HepG2 (cell line): ENCODE measurements around the gene TRABD. TPM values are rescaled to one million over a fixed set of nuclear protein-coding genes. Genes with fewer than 3 reads are reported as not detected.

ENCODE experiments used
- ATAC-seq: fragments of 200-7000 bp; cut with Tn5 transposase; 3 replicates; pipeline ENCODE4 v1.9.1; 2020; ENCODE audit warnings: mild to moderate bottlenecking, moderate library complexity
- BruUV-seq: library from RNA; stranded (reverse); fragments of 400-500 nt; replicated peaks from 2 replicates; lab custom pipeline; 2021; lab: Mats Ljungman, UMichigan
- CTCF ChIA-PET: fragments of 300-600 bp; formaldehyde crosslinking; extraction: SDS; loops from one replicate; lab custom pipeline; 2021; ENCODE audit warnings: low total read pairs, inconsistent platforms, low intra/inter-chr PET ratio; lab: Yijun Ruan, JAX
- POLR2A ChIA-PET: fragments of 350-600 bp; sonication (Branson Sonifier 250); formaldehyde crosslinking; loops from one replicate; lab custom pipeline; 2020; ENCODE audit warnings: antibody characterized with exemption, inconsistent platforms; lab: Yijun Ruan, JAX
- DNase-seq: peaks from one replicate; pipeline ENCODE4 v3.0.0-alpha.2; 2015; ENCODE audit warnings: low spot score
- FAIRE-seq: peaks from 3 replicates; lab custom pipeline; 2011; peaks lifted over from hg19 to GRCh38; lab: Jason Lieb, UNC
- H2AFZ ChIP-seq: one replicate; pipeline ENCODE4 v1.6.1; 2011; ENCODE audit warnings: low read length, inconsistent platforms
- H3K27ac ChIP-seq: fragments of 300-600 bp; 3 replicates; pipeline ENCODE4 v1.8.0; 2011; ENCODE audit warnings: mixed run types, mild to moderate bottlenecking, mixed read lengths, low read length, inconsistent platforms; ENCODE audit not compliant: insufficient read depth; ENCODE audit errors: extremely low read length
- H3K27me3 ChIP-seq, 2 experiments: fragments of 200-600 bp in 1 of 2; 2 replicates in 1 of 2; 3 replicates in 1 of 2; pipeline versions ENCODE4 v1.6.0 to v1.8.0; 2011; ENCODE audit warnings: low read length in 2 of 2, mild to moderate bottlenecking in 2 of 2, moderate library complexity in 2 of 2, inconsistent platforms in 1 of 2; ENCODE audit not compliant: insufficient read depth in 2 of 2, control insufficient read depth in 1 of 2
- H3K36me3 ChIP-seq, 2 experiments: fragments of 200-600 bp in 1 of 2; replicated peaks in 1 of 2; 2 replicates in 1 of 2; 3 replicates in 1 of 2; pipeline versions ENCODE4 v1.5.1 to v1.8.0; 2011; ENCODE audit warnings: low read length in 2 of 2, inconsistent platforms in 1 of 2; ENCODE audit not compliant: insufficient read depth in 2 of 2, control insufficient read depth in 1 of 2
- H3K4me1 ChIP-seq: 2 replicates; pipeline ENCODE4 v1.5.1; 2012; ENCODE audit warnings: low read length, inconsistent platforms; ENCODE audit not compliant: insufficient read depth
- H3K4me2 ChIP-seq: 2 replicates; pipeline ENCODE4 v1.6.0; 2011; ENCODE audit warnings: low read depth, low read length, inconsistent platforms
- H3K4me3 ChIP-seq, 3 experiments: fragments of 200-600 bp in 1 of 3; sonication (generic), shearing (Covaris generic) in 1 of 3; replicated peaks in 1 of 3; 2 replicates each; pipeline ENCODE4 v1.5.1; 2011 to 2016; ENCODE audit warnings: low read length in 3 of 3, inconsistent platforms in 2 of 3, low read depth in 2 of 3, mild to moderate bottlenecking in 2 of 3, control low read depth in 1 of 3, mixed read lengths in 1 of 3; ENCODE audit not compliant: insufficient read depth in 1 of 3
- H3K79me2 ChIP-seq: one replicate; pipeline ENCODE4 v1.6.1; 2011; ENCODE audit warnings: low read length, inconsistent platforms; ENCODE audit not compliant: insufficient read depth
- H3K9ac ChIP-seq: 2 replicates; pipeline ENCODE4 v1.6.0; 2011; ENCODE audit warnings: mild to moderate bottlenecking, low read depth, low read length, inconsistent platforms; ENCODE audit not compliant: insufficient read depth
- H3K9me3 ChIP-seq: 2 replicates; pipeline ENCODE4 v1.5.1; 2012; ENCODE audit warnings: mild to moderate bottlenecking, low read length
- H4K20me1 ChIP-seq: 2 replicates; pipeline ENCODE4 v1.6.0; 2011; ENCODE audit warnings: inconsistent platforms, mild to moderate bottlenecking, low read length, moderate library complexity; ENCODE audit not compliant: insufficient read depth
- HES4 ChIP-seq: sonication (generic); formaldehyde crosslinking; IDR thresholded peaks from 2 replicates; pipeline ENCODE4 v1.9.0; 2021; ENCODE audit warnings: mild to moderate bottlenecking, missing genetic modification reagents, borderline replicate concordance
- HOXA3 ChIP-seq: sonication (generic); formaldehyde crosslinking; IDR thresholded peaks from 2 replicates; pipeline ENCODE4 v1.5.0; 2020; ENCODE audit warnings: missing genetic modification reagents
- MAFK ChIP-seq, 2 experiments: IDR thresholded peaks in 1 of 2; conservative IDR thresholded peaks in 1 of 2; 2 replicates each; pipeline ENCODE4 v1.6.1; 2011; ENCODE audit warnings: improper control_type of control experiment in 2 of 2, low read length in 2 of 2
- NR2F6 ChIP-seq, 2 experiments: IDR thresholded peaks; 2 replicates each; pipeline ENCODE4 v1.6.1; 2016; ENCODE audit warnings: antibody characterized with exemption in 1 of 2, mild to moderate bottlenecking in 1 of 2
- ZBTB38 ChIP-seq: sonication (generic); formaldehyde crosslinking; IDR thresholded peaks from 2 replicates; pipeline ENCODE4 v1.5.1; 2020; ENCODE audit warnings: mild to moderate bottlenecking, missing genetic modification reagents
- ZNF839 ChIP-seq: sonication (generic); formaldehyde crosslinking; IDR thresholded peaks from 2 replicates; pipeline ENCODE4 v1.4.0; 2020; ENCODE audit warnings: missing genetic modification reagents, mild to moderate bottlenecking, borderline replicate concordance
- WGBS: methylation state at CpG from one replicate; pipeline ENCODE4 v1.1.6; 2017; ENCODE audit warnings: low lambda C conversion rate; 5-methylcytosine and 5-hydroxymethylcytosine counted together
- in situ Hi-C: cut with HindIII; loops from 2 replicates; pipeline ENCODE4 v1.10.0; 2017; ENCODE audit warnings: low pct_unique_long_range_greater_than_20kb; ENCODE audit not compliant: extremely low pct_ligation_motif_present
- intact Hi-C: fragments of 100-400 bp; cut with micrococcal nuclease; formaldehyde crosslinking; loops from one replicate; pipeline ENCODE4 v1.10.0; 2022; ENCODE audit not compliant: unreplicated experiment
- polyA plus RNA-seq, 8 experiments: library from polyadenylated mRNA; depleted of rRNA in 3 of 8; stranded (reverse) in 7 of 8; unstranded in 1 of 8; fragments of >200 nt; fragmentation: Illumina TruSeq in 4 of 8; extraction: Trizol in 4 of 8; gene quantifications; 2 replicates each; pipeline versions ENCODE4 v1.2.1 to v1.2.3, GENCODE V29; 2011 to 2016; ENCODE audit warnings: low read depth in 4 of 8, missing spikeins in 1 of 8, mixed read lengths in 1 of 8; ENCODE audit not compliant: insufficient read depth in 1 of 8
- total RNA-seq, 5 experiments: library from RNA; depleted of rRNA; stranded (reverse); fragments of >200 nt; fragmentation: Illumina TruSeq; extraction: Trizol; gene quantifications; 2 replicates each; pipeline ENCODE4 v1.2.3, GENCODE V29; 2016; ENCODE audit warnings: low read depth in 1 of 5
- TF ChIP-seq, protein P1 (sequence below): sonication (generic); formaldehyde crosslinking; IDR thresholded peaks from 2 replicates; pipeline ENCODE4 v1.5.1; 2020; ENCODE audit warnings: mild to moderate bottlenecking, missing genetic modification reagents, moderate library complexity
- TF ChIP-seq, protein P2 (sequence below): sonication (generic); formaldehyde crosslinking; IDR thresholded peaks from 2 replicates; pipeline ENCODE4 v1.4.0; 2020; ENCODE audit warnings: missing genetic modification reagents

Gene TRABD
- total and polyA plus RNA-seq, 2 of the 13 experiments (the other 11 are each of a cell fraction or from before 2014, with no cell fraction given): 21.5 to 28.9 TPM

DNA sequence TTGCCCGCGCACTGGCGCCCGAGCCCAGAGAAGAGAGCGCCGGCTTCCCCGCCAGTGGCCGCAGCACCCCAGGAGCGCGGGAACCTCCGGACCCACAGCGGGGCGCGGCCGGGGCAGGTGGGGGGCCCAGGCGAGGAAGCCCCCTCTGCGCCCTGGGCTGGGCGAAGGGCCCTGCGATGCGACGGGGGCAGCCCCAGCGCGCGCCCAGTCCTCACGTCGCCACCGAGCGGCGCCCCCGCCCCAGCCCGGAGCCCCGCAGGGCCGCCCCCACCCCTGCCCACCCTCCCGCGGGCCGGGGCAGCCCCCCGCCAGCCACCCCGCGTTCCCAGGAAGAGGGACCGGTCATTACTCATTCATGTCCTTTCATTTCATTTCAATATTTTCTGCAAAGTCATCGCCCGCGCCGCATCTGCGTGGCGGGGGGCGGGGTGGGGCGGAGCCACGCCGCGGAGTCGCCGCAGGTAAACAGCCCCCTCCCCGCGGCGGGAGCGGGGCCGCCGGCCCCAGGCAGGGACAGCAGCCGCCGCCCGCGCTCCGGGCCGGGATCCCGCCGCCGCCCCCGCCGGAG, 15.9 kb upstream of the TRABD start (continued):
- TF ChIP-seq, protein P1, sequence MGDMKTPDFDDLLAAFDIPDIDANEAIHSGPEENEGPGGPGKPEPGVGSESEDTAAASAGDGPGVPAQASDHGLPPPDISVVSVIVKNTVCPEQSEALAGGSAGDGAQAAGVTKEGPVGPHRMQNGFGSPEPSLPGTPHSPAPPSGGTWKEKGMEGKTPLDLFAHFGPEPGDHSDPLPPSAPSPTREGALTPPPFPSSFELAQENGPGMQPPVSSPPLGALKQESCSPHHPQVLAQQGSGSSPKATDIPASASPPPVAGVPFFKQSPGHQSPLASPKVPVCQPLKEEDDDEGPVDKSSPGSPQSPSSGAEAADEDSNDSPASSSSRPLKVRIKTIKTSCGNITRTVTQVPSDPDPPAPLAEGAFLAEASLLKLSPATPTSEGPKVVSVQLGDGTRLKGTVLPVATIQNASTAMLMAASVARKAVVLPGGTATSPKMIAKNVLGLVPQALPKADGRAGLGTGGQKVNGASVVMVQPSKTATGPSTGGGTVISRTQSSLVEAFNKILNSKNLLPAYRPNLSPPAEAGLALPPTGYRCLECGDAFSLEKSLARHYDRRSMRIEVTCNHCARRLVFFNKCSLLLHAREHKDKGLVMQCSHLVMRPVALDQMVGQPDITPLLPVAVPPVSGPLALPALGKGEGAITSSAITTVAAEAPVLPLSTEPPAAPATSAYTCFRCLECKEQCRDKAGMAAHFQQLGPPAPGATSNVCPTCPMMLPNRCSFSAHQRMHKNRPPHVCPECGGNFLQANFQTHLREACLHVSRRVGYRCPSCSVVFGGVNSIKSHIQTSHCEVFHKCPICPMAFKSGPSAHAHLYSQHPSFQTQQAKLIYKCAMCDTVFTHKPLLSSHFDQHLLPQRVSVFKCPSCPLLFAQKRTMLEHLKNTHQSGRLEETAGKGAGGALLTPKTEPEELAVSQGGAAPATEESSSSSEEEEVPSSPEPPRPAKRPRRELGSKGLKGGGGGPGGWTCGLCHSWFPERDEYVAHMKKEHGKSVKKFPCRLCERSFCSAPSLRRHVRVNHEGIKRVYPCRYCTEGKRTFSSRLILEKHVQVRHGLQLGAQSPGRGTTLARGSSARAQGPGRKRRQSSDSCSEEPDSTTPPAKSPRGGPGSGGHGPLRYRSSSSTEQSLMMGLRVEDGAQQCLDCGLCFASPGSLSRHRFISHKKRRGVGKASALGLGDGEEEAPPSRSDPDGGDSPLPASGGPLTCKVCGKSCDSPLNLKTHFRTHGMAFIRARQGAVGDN (CRISPR knock-in tag): peak; percentile 18; the same call in 1 of the 2 replicates
- 0 out of 4 replicates have a peak, but pooled peaks of 1 of the 2 experiments have one; percentile 3 for TF ChIP-seq MAFK (conservative IDR thresholded peaks at IDR 0.05 in 1 of 2, IDR thresholded peaks at IDR 0.05 in 1 of 2; ENCODE audit: low read length in 2 of 2)

DNA sequence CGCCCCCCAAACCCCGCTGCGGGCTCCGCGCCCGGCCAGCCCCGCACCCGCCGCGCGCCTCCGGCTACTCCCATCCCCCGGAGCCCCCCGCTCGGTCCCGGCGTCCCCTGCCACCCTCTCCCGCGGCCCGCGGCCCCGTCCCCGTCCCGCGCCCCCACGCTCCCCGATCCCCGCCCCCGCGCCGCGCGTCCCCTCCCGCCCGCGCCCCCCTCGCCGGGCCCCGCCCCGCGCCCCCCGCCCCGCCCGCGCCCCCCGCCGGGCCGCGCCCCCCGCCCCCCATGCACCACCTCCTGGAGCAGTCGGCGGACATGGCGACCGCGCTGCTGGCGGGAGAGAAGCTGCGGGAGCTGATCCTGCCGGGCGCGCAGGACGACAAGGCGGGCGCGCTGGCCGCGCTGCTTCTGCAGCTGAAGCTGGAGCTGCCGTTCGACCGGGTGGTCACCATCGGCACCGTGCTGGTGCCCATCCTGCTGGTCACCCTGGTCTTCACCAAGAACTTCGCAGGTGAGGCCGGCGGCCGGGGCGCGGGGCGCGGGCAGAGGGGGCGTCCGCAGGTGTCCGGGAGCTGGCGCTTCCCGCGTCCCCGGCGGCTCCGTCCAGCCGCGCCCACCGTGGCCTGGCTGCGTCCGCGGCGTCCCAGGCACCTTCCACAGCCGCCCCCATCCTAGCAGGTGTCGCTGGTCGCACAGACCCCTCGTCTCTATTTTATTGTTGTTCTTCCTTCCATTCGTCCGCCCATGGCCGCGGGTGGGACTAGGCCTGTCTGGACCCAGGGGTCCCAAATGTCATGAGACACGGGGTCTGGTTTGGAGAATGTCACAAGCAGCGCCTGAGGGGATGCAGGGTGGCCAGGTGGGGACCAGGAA, 15.0 kb upstream of the TRABD start, which contains the start of gene PANX2:
PANX2 (plus strand) TSS at position 279 of the 866 bp plus-strand sequence; CDS start at position 279, 0 bp downstream.
- BruUV-seq: no TSS peak
- POLR2A ChIA-PET: interaction anchor here (1.2 kb wide), 1 partner anchor 16 kb away, joined by 3 read pairs; no protein-coding TSS in a partner anchor

More for the DNA sequence above, 15.0 kb upstream of the TRABD start, which contains the start of gene PANX2:
- no peak within 1 kb of the TSS for H2AFZ ChIP-seq
- no peaks in the 10 kb centered on the region for H3K36me3 ChIP-seq
- H3K9me3 ChIP-seq: no peaks in the 10 kb centered on the region
- no peaks in the 10 kb centered on the region for H3K79me2 ChIP-seq
- H3K4me3 ChIP-seq: peak within 1 kb of the TSS; percentile 47 to 64 (median 49); a peak in 4 of 6 replicates
- peak within 1 kb of the TSS; percentile 66 for H3K4me2 ChIP-seq
- in situ Hi-C loops: no loop called here
- H3K27me3 ChIP-seq: peaks cover 0 to 11% of the 10 kb centered on the region in 2 experiments; a peak in 2 of 5 replicates
- FAIRE-seq: no peak
- intact Hi-C loops: no loop called here
- CTCF ChIA-PET: no interaction called here
- peak within 1 kb of the TSS; percentile 45 for H3K27ac ChIP-seq
- no peak for TF ChIP-seq HES4
- TF ChIP-seq NR2F6 (IDR thresholded peaks at IDR 0.05): no peak
- TF ChIP-seq NR2F6 (CRISPR knock-in tag; IDR thresholded peaks at IDR 0.05): no peak
- TF ChIP-seq, protein P2, sequence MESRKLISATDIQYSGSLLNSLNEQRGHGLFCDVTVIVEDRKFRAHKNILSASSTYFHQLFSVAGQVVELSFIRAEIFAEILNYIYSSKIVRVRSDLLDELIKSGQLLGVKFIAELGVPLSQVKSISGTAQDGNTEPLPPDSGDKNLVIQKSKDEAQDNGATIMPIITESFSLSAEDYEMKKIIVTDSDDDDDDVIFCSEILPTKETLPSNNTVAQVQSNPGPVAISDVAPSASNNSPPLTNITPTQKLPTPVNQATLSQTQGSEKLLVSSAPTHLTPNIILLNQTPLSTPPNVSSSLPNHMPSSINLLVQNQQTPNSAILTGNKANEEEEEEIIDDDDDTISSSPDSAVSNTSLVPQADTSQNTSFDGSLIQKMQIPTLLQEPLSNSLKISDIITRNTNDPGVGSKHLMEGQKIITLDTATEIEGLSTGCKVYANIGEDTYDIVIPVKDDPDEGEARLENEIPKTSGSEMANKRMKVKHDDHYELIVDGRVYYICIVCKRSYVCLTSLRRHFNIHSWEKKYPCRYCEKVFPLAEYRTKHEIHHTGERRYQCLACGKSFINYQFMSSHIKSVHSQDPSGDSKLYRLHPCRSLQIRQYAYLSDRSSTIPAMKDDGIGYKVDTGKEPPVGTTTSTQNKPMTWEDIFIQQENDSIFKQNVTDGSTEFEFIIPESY: 0 out of 2 replicates have a peak, but pooled peaks have one; percentile 13
- 0 out of 2 replicates have a peak, but pooled peaks have one; percentile 7 for TF ChIP-seq HOXA3 (CRISPR knock-in tag)
- TF ChIP-seq ZNF839 (CRISPR knock-in tag): no peak
- peak; percentile 37; the same call in 1 of the 2 replicates for TF ChIP-seq ZBTB38 (CRISPR knock-in tag)
- WGBS: 73% methylated on average over 68 of the region's 105 CpGs
- ATAC-seq: no peak
- DNase-seq: no peak
- H4K20me1 ChIP-seq: no peaks in the 10 kb centered on the region
- H3K4me1 ChIP-seq: peaks cover 19% of the 10 kb centered on the region
- peak within 1 kb of the TSS; percentile 55 for H3K9ac ChIP-seq
